Keratinocyte (primary cell): ENCODE measurements around the gene TKT.

ENCODE experiments used
- CTCF ChIP-seq, 3 experiments: IDR thresholded peaks in 1 of 3; conservative IDR thresholded peaks in 1 of 3; optimal IDR thresholded peaks in 1 of 3; 2 replicates in 2 of 3; 3 replicates in 1 of 3; pipeline versions ENCODE3 to v1.5.1; 2011; ENCODE audit warnings: low read length in 3 of 3, mild to moderate bottlenecking in 3 of 3, moderate library complexity in 2 of 3, control low read depth in 1 of 3, inconsistent platforms in 1 of 3; ENCODE audit not compliant: insufficient read depth in 2 of 3; ENCODE audit errors: extremely low read depth in 1 of 3
- EZH2 ChIP-seq: IDR thresholded peaks from one replicate; pipeline ENCODE4 v1.6.1; 2012; ENCODE audit warnings: inconsistent platforms, mild to moderate bottlenecking, low read length, moderate library complexity

- TF ChIP-seq CTCF (optimal IDR thresholded peaks at IDR 0.05 in 1 of 3, IDR thresholded peaks at IDR 0.05 in 1 of 3, conservative IDR thresholded peaks at IDR 0.05 in 1 of 3; ENCODE audit: extremely low read depth in 1 of 3, insufficient read depth in 2 of 3, low read length in 3 of 3) (no peak), EZH2 (no peak)
These were observed 66.5 kb downstream of the TKT start for GRCh38 chr3:53189276-53189675.
